HG03520 (cell line): ENCODE data around the gene AGPS.
"Not testable (repeated sequence)": the region's sequence is repeated elsewhere in the genome, so short reads cannot be mapped to it uniquely, and the experiment has no call there.

Experiments
- ATAC-seq: cut with Tn5 transposase; IDR thresholded peaks from one replicate; pipeline ENCODE4 v1.9.1; 2021; ENCODE audit warnings: mild to moderate bottlenecking, moderate library complexity; ENCODE audit not compliant: unreplicated experiment

Gene AGPS

DNA sequence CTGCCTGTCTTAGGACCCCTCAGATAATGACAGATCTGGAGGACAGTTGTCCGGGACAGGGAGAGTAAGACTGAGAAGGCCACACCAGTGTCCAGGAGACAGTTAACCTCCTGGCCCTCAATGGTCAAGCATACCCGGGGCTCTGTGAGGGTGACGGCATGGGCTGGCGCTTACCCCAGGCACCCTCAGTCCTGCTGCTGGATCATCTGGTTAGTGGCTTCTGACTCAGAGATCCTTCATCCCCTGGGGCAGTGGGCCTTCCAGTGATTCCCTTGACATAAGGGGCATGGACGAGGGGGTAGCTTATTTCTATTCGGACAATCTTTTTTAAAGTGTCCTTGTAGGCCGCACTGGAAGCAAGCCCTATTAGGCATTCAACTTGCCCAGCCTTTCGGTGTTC, 18.1 kb downstream of the AGPS start:
- ATAC-seq, result not testable (repeated sequence)

DNA sequence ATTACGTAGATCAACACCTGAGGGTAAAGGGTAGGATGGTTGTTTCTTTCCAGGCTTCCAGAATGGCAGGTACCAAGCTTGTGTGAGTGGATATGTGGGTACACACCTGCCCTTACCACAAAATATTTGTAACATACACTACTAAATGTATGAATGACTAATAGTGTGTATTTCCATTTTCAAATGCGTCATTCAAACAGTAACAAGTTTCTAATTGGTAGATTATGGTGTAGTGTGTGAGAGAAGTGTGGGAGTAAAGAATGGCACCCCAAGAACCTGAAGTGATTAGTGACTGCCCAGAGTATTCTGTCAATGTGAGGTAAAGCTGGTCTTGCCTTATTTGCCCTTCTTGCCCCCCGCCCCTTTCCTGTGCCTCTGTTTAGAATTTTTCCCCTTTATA, 21.1 kb downstream of the AGPS start:
- ATAC-seq, result no peak

DNA sequence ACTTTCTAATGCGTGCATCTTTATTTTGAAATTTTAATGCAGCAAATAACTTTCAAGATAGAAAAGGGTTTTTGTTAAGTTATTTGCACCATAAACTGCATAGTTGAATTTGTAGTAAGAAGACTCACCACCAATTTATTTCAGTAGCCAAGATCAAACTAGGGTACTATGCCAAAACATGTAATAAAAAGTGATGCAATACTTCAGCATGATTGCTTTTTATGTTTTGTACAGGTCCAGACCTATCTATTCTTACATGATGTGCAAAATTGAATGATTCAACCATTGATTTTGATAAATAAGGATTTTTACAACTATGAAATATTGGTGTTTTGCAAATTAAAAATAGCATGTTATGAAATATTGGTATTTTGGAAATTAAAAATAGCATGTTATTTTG, 26.7 kb downstream of the AGPS start:
- ATAC-seq, result no peak

DNA sequence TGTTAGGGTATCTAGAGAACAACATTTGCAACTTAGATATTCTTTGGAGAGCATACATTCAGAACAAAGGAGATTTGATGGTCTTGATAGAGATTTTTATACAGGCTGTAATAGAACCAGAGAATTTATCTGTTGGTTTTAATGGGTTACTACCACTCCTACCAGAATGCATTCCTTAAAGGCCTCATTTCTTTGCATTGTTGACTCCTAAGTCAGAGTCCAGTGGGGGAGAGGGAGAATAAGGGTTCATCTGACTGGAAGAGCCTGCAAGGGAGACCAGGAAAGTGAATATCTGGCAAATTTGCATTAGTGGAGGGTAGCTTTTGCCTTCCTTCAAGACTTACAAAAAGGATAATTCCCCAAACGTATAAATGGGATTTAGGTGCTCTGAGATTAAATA, 29.7 kb downstream of the AGPS start:
- no peak for ATAC-seq

DNA sequence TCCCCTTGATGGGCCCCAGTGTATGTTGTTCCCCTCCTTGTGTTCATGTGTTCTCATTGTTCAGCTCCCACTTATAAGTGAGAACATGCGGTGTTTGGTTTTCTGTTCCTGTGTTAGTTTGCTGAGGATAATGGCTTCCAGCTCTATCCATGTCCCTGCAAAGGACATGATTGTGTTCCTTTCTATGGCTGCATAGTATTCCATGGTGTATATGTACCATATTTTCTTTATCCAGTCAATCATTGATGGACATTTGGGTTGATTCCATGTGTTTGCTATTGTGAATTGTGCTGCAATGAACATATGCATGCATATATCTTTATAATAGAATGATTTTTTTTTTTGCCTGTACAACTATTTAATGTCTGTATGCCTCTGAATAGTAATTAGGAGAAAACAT, 31.5 kb downstream of the AGPS start:
- not testable (repeated sequence) for ATAC-seq

DNA sequence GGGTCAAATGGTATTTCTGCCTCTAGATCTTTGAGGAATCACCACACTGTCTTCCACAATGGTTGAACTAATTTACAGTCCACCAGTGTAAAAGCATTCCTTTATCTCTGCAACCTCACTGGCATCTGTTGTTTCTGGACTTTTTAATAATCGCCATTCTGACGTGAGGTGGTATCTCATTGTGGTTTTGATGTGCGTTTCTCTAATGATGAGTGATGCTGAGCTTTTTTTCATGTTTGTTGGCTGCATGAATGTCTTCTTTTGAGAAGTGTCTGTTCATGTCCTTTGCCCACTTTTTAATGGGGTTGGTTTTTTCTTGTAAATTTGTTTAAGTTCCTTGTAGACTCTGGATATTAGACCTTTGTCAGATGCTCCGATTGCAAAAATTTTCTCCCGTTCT, 32.0 kb downstream of the AGPS start:
- ATAC-seq, result not testable (repeated sequence)

DNA sequence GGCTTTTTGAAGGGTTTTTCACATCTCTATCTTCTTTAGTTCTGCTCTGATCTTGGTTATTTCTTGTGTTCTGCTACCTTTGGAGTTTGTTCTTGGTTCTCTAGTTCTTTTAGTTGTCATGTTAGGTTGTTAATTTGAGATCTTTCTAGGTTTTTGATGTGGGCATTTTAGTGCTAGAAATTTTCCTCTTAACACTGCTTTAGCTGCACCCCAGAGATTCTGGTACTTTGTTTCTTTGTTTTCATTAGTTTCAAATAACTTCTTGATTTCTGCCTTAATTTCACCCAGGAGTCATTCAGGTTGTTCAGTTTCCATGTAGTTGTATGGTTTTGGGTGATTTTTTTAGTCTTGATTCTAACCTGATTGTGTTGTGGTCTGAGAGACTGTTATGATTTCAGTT, 34.7 kb downstream of the AGPS start:
- ATAC-seq, result no peak

DNA sequence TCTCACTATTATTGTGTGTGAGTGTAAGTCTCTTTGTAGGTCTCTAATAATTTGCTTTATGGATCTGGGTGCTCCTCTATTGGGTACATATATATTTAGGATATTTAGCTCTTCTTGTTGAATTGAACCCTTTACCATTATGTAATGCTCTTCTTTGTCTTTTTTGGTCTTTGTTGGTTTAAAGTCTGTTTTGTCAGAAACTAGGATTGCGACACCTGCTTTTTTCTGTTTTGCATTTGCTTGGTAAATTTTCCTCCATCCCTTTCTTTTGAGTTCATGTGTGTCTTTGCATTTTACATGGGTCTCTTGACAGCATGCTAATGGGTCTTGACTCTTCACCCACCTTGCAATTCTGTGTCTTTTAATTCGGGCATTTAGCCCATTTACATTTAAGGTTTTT, 35.4 kb downstream of the AGPS start:
- not testable (repeated sequence) for ATAC-seq

DNA sequence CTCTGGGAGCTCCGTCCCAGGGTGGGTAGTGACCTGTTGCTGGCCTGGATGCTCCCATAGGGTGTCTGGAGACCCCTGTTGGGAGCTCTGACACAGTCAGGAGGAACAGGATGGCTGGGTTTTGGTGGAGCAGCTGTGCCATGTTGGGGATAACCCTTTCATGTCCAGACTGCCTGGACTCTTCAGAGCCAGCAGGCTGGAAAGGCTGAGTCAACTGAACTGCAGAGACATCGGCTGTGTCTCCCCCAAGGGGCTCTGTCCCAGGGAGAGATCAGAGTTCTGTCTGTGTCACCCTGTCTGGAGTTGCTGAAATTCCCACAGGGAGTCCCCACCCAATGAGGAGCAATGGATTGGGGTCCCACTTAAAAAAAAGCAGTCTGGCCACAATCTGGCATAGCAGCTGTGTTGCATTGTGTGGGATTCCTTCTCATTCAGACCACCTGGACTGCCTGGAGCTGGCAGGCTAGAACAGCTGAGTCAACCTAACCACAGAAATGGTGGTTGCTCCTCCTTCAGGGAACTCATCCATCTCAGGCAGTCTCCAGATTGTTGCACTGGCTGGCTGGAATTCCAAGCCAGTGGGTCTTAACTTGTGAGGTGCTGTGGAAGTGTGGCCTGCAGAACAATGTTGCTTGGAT, 37.2 kb downstream of the AGPS start:
- ATAC-seq, result no peak

DNA sequence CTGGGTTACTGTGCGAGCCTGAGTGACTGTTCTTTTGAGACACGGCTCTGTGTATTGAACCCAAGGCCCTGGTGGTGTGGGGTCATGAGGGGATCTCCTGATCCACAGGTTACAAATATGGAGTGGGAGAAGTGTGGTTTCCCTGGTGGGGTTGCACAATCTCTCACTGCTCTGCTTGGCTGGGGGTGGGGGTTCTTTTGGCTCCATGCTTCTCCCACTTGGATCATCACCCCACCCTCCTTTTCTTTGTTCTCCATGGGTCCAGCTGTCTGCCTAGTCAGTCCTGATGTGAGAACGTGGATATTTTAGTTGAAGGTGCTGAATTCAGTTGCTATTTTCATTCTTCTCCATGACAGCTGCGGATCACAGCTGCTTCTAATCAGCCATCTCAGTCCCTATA, 37.8 kb downstream of the AGPS start:
- no peak for ATAC-seq

DNA sequence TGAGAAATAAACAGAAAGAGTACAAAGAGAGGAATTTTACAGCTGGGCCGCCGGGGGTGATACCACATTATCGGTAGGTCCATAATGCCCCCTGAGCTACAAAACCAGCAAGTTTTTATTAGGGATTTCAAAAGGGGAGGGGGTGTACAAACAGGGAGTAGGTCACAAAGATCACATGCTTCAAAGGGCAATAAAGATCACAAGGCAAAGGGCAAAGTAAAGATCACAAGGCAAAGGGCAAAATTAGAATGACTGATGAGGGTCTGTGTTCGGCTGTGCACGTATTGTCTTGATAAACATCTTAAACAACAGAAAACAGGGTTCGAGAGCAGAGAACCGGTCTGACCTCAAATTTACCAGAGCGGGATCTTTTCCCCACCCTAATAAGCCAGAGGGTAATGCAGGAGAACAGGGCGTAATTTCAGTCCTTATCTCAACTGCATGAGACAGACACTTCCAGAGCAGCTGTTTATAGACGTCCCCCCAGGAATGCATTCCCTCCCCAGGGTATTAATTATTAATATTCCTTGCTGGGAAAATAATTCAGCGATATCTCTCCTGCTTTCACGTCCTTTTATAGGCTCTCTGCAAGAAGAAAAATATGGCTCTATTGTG, 38.6 kb downstream of the AGPS start:
- ATAC-seq, result not testable (repeated sequence)

DNA sequence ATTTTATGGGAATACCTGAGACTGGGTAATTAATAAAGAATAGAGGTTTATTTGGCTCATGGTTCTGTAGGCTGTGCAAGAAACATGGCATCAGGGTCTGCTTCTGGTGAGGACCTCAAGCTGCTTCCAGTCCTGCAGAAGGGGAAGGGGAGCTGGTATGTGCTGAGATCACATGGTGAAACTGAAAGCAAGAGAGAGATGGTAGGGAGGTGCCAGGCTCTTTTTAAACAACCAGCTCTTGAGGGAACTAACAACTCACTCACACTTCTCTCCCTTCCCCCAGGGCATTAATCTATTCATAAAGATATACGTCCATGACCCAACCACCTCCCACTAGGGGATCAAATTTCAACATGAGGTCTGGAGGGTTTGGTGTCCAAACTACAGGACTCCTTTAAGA, 40.1 kb downstream of the AGPS start:
- ATAC-seq, result no peak

DNA sequence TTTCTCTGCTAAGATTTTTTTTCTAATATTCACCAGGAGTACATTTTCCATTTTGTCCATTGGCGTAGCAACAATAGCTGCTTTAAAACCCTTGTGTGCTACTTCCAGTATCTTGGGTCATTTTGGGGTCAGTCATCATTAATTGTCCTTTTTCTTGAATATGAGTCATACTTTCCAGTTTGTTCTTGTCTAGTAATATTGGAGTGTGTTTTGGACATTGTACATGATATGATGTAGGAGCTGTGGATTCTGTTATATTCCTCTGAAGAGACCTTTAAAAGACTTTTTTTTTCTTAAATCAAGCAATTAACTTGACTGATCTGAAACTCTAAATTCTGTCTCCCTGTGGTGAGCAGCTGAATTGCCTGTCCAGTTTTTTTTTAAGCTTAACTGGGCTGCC, 40.8 kb downstream of the AGPS start:
- ATAC-seq, result no peak

DNA sequence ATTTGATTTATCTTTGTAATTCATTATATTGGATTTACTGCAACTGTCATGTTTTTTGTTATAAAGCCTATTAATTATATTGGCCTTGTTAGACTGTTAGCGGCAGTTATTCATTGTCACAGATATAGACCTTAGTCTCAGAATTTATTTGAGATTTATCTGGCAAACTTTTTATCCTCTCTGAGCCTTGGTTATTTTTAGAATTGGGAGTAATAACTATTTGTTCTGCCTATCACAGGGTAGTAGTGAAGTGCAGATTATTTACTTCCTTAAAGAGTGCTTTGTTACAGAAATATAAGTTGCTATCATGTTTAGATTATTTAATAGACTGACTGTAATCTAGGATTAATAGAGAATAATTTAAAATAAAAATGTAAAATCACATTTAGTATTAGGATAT, 41.9 kb downstream of the AGPS start:
- ATAC-seq, result no peak

DNA sequence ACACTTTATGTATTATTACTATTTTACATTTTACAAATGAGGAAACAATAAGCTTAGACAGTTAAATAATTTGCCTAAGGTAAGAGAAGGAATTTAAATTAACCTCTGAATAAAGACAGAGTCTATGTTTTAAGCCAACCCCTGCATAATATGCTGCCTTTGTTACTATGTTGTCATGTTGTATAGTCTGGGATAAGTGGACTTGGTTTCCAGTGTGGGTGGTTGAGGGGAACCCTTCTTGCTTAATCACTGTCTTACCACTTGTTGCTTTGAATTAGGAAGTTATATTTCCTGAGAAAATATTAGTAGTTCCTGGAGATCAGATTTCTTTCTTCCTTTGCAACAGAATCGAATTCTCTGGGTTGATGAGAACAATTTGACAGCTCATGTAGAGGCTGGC, 52.6 kb downstream of the AGPS start:
- no peak for ATAC-seq

DNA sequence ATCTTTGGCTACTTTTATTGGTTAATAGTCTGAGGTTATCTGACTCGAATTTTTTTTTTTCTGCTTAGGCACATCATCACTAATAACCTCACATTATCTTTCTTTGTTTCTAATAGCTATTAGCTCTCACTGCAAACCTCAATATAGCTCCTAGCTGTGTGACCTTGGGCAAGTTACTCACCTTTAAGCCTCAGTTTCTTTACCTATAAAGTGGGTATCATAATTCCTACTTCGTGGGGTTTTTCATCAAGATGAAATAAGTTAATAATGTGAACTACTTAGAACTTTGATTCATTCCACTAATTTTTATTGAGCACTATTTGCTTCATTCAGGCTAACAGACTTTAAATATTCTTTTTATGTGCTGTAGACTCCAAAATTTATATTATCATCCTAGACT, 55.5 kb downstream of the AGPS start:
- ATAC-seq, result no peak

DNA sequence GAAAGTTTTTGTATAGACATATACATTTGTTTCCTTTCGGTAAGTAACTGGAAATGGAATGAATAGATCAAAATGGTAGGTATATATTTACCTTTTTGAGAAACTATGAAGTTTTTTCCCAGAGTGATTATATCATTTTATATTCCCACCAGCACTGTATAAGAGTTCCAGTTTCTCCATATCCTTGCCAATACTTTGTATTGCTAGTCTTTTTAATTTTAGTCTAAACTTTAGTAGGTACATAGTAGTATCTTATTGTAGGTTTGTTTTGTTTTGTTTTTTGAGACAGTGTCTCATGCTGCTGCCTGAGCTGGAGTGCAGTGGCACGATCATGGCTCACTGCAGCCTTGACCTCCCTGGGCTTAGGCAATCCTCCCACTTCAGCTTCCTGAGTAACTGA, 56.6 kb downstream of the AGPS start:
- ATAC-seq, result no peak

DNA sequence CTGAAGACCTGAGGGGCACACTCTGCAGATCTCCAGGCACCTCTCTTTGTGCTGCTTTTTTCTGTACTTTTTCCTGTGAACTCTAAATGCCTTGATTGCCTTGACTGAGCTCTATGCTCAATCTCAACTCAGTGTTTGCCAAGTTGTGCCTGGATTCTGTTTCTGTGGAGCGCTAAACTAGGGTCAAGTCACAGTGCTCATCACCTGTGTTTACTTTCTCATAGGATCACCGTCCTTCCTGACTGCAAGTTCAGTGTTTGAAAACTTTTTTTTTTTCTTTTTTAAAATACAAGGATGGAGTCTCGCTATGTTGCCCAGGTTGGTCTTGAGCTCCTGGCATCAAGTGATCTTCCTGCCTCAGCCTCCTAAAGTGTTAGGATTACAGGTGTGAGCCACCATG, 62.6 kb downstream of the AGPS start:
- no peak for ATAC-seq

DNA sequence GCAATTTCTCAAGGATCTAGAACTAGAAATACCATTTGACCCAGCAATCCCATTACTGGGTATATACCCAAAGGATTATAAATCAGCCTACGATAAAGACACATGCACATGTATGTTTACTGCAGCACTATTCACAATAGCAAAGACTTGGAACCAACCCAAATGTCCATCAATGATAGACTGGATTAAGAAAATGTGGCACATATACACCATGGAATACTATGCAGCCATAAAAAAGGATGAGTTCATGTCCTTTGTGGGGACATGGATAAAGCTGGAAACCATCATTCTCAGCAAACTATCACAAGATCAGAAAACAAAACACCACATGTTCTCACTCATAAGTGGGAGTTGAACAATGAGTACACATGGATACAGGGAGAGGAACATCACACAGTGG, 67.2 kb downstream of the AGPS start:
- not testable (repeated sequence) for ATAC-seq

DNA sequence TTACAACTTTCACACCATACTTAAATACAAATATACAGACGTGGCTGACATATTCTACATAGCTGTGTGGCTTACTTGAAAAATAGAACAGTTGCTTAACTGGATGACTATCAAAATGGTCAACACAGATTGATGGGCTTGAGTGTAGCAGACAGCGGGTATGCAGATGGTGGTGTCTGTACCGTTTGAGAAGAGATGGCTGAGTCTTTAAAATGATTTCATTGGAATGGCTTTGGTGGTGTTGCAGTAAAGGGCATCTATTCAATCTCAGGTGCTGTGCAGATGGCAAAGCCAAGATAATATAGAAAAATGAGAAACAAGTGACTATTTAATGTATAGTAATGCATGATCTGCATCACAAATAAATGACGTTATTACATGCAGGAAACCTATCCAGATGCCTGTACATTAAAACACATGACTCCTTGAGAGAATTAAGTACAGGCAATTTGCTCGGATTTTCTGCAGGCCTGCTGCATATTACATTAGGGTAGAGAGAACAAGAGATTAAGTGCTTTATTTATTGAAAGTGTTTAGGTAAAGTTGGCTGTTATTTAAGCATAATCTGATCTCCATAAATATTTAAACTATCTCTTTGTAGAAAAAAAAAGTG, 68.5 kb downstream of the AGPS start:
- no peak for ATAC-seq

DNA sequence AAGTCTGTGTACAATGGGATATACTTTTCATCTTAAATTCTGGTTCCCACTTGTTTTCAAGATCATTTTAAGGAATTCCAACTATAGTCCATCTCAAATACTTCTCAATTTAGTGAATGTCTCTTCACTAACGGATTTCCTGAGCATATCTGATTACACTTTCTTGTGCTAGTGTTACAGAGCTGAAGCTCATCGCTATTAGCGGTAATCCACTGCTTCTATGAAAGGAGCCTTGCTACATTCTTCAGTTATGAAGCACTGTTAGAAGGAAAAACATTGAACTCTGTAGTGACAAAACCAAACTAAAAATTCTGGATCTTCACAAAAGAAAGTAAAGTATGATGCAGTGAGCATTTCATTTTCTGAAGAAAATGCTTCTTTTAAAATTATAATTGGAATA, 72.0 kb downstream of the AGPS start:
- ATAC-seq, result no peak

DNA sequence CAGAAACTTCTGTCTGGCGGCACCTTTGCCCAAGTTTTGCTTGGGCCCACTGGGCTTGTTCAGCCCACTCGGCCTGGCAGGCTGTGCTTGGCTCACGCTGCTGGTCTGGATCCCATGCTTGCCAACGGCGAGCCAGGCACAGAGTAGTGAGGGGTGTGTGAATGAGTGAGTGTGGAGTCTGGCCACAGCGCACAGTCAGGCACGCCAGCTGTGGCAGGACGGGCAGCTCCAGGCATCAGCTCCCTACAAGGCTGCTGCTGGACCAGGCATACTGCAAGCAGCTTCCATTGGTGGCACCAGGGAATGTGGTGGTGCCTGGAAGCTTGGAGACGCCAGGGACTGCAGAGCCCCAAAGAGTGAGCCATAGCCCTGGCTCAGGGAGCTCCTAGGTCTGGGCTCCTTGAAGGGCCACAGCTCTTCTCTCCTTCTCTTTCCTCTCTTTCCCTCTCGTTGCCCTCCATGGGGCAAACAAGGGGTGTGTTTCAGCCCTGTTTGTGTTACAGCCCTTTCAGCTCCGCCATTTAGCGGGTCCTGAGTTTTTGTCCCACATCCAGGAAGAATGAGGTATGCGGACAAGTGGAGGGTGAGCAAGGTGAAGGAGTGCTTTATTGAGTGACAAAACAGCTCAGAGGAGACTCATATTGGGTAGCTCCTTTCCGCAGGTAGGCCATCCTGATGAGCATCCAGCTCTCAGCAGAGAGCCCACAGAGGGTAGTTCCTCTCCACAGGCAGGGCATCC, 73.0 kb downstream of the AGPS start:
- no peak for ATAC-seq
